GM12865 (cell line): ENCODE data around the gene STX1A.

ENCODE experiments used
- DNase-seq: peaks from one replicate; pipeline ENCODE4 v3.0.0; 2010; ENCODE audit warnings: low read depth
- H3K4me3 ChIP-seq: 2 replicates; pipeline ENCODE4 v1.5.1; 2011; ENCODE audit warnings: mild to moderate bottlenecking, low read depth, low read length, control low read depth
- TF ChIP-seq, protein P1 (sequence below): IDR thresholded peaks from 2 replicates; pipeline ENCODE4 v1.5.1; 2011; ENCODE audit warnings: low read length, control low read depth, low read depth, inconsistent platforms; ENCODE audit not compliant: insufficient read depth; ENCODE audit errors: missing control alignments

STX1A gene

GRCh38 chr7:73749931-73750776, 30.7 kb upstream of the STX1A start:
- no peak for DNase-seq
- H3K4me3 ChIP-seq: no peak overlapping the region
- TF ChIP-seq, protein P1, sequence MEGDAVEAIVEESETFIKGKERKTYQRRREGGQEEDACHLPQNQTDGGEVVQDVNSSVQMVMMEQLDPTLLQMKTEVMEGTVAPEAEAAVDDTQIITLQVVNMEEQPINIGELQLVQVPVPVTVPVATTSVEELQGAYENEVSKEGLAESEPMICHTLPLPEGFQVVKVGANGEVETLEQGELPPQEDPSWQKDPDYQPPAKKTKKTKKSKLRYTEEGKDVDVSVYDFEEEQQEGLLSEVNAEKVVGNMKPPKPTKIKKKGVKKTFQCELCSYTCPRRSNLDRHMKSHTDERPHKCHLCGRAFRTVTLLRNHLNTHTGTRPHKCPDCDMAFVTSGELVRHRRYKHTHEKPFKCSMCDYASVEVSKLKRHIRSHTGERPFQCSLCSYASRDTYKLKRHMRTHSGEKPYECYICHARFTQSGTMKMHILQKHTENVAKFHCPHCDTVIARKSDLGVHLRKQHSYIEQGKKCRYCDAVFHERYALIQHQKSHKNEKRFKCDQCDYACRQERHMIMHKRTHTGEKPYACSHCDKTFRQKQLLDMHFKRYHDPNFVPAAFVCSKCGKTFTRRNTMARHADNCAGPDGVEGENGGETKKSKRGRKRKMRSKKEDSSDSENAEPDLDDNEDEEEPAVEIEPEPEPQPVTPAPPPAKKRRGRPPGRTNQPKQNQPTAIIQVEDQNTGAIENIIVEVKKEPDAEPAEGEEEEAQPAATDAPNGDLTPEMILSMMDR: no peak

GRCh38 chr7:73746378-73746777, 26.9 kb upstream of the STX1A start:
- DNase-seq: no peak
- TF ChIP-seq, protein P1: no peak
- no peak overlapping the region for H3K4me3 ChIP-seq

- no peak overlapping the region for H3K4me3 ChIP-seq
- DNase-seq: peak; percentile 62
- TF ChIP-seq, protein P1: no peak
These were observed 23.5 kb upstream of the STX1A start for GRCh38 chr7:73742753-73743641.

DNA sequence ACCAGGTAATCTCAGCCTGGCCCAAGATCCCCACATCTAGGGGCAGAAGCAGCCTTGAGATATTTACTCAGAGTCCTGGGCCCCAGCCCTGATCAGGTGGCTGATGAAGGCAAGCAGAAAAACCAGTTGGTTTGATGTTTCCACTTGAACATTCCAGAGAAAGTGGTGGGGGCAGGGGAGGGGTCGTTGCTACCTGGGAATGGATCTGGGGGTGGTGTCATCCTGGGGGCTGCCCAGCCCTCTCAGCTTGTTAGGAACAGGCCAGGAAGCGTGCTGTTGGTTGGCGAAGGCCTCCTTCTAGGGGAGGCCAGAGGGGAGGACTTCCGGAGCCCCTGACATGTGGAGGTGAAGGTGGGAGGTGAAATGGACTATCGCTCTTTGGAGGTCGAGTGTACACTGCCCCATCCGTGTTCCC, 22.9 kb upstream of the STX1A start:
- DNase-seq: no peak
- H3K4me3 ChIP-seq: no peak overlapping the region
- TF ChIP-seq, protein P1: no peak

GRCh38 chr7:73741600-73741999, 22.1 kb upstream of the STX1A start:
- no peak for DNase-seq
- TF ChIP-seq, protein P1: no peak
- no peak overlapping the region for H3K4me3 ChIP-seq

GRCh38 chr7:73740771-73741170, 21.3 kb upstream of the STX1A start:
- TF ChIP-seq, protein P1: no peak
- H3K4me3 ChIP-seq: no peak overlapping the region
- DNase-seq: no peak
